Smooth muscle cell (in vitro differentiated cells): ENCODE results near the gene REEP1. TPM values are rescaled to one million over a fixed set of nuclear protein-coding genes. Genes with fewer than 3 reads are reported as not detected.

Experiments used
- DNase-seq: peaks from one replicate; lab custom pipeline; 2025; ENCODE audit not compliant: unreplicated experiment; lab: John Stamatoyannopoulos, UW
- H2AFZ ChIP-seq: fragments of 200-600 bp; sonication (generic); 2 replicates; pipeline ENCODE4 v1.6.0; 2016; ENCODE audit warnings: antibody characterized with exemption, low read depth, mild to moderate bottlenecking
- H3F3A ChIP-seq: fragments of 200-600 bp; sonication (generic); 2 replicates; pipeline ENCODE4 v1.6.0; 2017; ENCODE audit warnings: antibody characterized with exemption, low read depth
- H3K27ac ChIP-seq: fragments of 200-600 bp; sonication (generic); 2 replicates; pipeline ENCODE4 v1.5.1; 2016; ENCODE audit warnings: low read depth, mild to moderate bottlenecking
- H3K27me3 ChIP-seq: fragments of 200-600 bp; sonication (generic); 2 replicates; pipeline ENCODE4 v1.6.1; 2016; ENCODE audit warnings: low read depth, mild to moderate bottlenecking
- H3K36me3 ChIP-seq: fragments of 200-600 bp; sonication (generic); 2 replicates; pipeline ENCODE4 v1.5.1; 2016; ENCODE audit warnings: low read depth
- H3K4me1 ChIP-seq: fragments of 200-600 bp; sonication (generic); 2 replicates; pipeline ENCODE4 v1.5.1; 2016; ENCODE audit warnings: low read depth
- H3K4me2 ChIP-seq: fragments of 200-600 bp; sonication (generic); 2 replicates; pipeline ENCODE4 v1.6.0; 2016; ENCODE audit warnings: mild to moderate bottlenecking
- H3K4me3 ChIP-seq: fragments of 200-600 bp; sonication (generic); 2 replicates; pipeline ENCODE4 v1.5.1; 2016; ENCODE audit warnings: mild to moderate bottlenecking
- H3K79me2 ChIP-seq: fragments of 200-600 bp; sonication (generic); 2 replicates; pipeline ENCODE4 v1.6.0; 2016; ENCODE audit warnings: low read depth, mild to moderate bottlenecking
- H3K9ac ChIP-seq: fragments of 200-600 bp; sonication (generic); 2 replicates; pipeline ENCODE4 v1.6.0; 2016; ENCODE audit warnings: low read depth
- H3K9me3 ChIP-seq: fragments of 200-600 bp; sonication (generic); replicated peaks from 2 replicates; pipeline ENCODE4 v1.5.1; 2016; ENCODE audit warnings: low read depth
- H4K20me1 ChIP-seq: fragments of 200-600 bp; sonication (generic); 2 replicates; pipeline ENCODE4 v1.6.0; 2016; ENCODE audit warnings: low read depth
- WGBS: methylation state at CpG from one replicate; pipeline ENCODE4 v1.1.7; 2016; ENCODE audit warnings: low lambda C conversion rate; 5-methylcytosine and 5-hydroxymethylcytosine counted together
- polyA plus RNA-seq: library from polyadenylated mRNA; unstranded; fragments of >200 nt; fragmentation: Nextera tagmentation; extraction: Ambion mirVana; gene quantifications from 2 replicates; pipeline ENCODE4 v1.2.1, GENCODE V29; 2016
- total RNA-seq: library from RNA; depleted of rRNA; stranded (reverse); fragments of >200 nt; gene quantifications from 2 replicates; pipeline ENCODE4 v1.2.3, GENCODE V29; 2014
- TF ChIP-seq, protein P1 (sequence below): fragments of 200-600 bp; sonication (generic); IDR thresholded peaks from 2 replicates; pipeline ENCODE4 v1.5.1; 2017; ENCODE audit warnings: borderline replicate concordance, mild to moderate bottlenecking, antibody characterized with exemption; ENCODE audit not compliant: insufficient read depth, poor library complexity, severe bottlenecking

The REEP1 gene
- total and polyA plus RNA-seq, 2 experiments from 2014 or later, result not detected

GRCh38 chr2:86284987-86285386 is 52.4 kb downstream of the REEP1 start:
- no peak overlapping the region for H3K9ac ChIP-seq
- no peaks in the 10 kb centered on the region for H3K9me3 ChIP-seq
- H3K4me1 ChIP-seq, result peaks cover 10% of the 10 kb centered on the region
- no peak overlapping the region for H3K4me2 ChIP-seq
- WGBS, result 35% methylated on average over 3 of the region's 3 CpGs
- no peak overlapping the region for H3K4me3 ChIP-seq
- H2AFZ ChIP-seq, result no peak overlapping the region
- TF ChIP-seq, protein P1, sequence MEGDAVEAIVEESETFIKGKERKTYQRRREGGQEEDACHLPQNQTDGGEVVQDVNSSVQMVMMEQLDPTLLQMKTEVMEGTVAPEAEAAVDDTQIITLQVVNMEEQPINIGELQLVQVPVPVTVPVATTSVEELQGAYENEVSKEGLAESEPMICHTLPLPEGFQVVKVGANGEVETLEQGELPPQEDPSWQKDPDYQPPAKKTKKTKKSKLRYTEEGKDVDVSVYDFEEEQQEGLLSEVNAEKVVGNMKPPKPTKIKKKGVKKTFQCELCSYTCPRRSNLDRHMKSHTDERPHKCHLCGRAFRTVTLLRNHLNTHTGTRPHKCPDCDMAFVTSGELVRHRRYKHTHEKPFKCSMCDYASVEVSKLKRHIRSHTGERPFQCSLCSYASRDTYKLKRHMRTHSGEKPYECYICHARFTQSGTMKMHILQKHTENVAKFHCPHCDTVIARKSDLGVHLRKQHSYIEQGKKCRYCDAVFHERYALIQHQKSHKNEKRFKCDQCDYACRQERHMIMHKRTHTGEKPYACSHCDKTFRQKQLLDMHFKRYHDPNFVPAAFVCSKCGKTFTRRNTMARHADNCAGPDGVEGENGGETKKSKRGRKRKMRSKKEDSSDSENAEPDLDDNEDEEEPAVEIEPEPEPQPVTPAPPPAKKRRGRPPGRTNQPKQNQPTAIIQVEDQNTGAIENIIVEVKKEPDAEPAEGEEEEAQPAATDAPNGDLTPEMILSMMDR, result no peak
- H4K20me1 ChIP-seq, result no peaks in the 10 kb centered on the region
- H3F3A ChIP-seq, result peaks cover under 1% of the 10 kb centered on the region
- DNase-seq, result no peak
- no peaks in the 10 kb centered on the region for H3K27me3 ChIP-seq
- H3K79me2 ChIP-seq, result no peaks in the 10 kb centered on the region
- no peaks in the 10 kb centered on the region for H3K36me3 ChIP-seq
- H3K27ac ChIP-seq, result no peak overlapping the region

DNA sequence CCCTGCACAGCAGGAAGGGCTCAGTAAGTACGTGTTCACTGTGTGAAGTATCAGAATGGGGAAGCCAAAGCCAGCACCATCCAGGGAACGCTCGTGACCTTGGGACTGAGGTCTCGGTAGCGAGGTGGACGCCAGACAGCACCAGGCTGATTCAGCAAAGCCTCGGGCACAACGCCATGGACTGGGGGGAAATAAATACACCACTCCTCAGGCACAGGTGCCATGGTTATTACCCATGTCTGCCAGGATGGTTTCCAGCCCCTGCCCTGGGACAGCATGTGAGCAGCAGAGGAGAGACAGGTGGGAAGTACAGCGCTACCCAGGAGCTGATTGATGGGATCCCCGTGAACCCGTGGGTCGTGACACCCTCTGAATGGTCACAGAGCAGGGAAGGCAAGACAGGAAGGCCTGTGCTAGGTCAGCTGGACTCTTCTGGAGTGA is 53.0 kb downstream of the REEP1 start:
- Histone ChIP-seq H3K27me3 (no peaks in the 10 kb centered on the region), H3K4me3 (no peak overlapping the region), H3K4me2 (no peak overlapping the region), H3K9ac (no peak overlapping the region), H3K27ac (no peak overlapping the region), H4K20me1 (no peaks in the 10 kb centered on the region), H2AFZ (no peak overlapping the region), H3K36me3 (no peaks in the 10 kb centered on the region), H3F3A (peaks cover 4% of the 10 kb centered on the region), H3K4me1 (peaks cover 10% of the 10 kb centered on the region), H3K9me3 (no peaks in the 10 kb centered on the region), H3K79me2 (no peaks in the 10 kb centered on the region)
- TF ChIP-seq, protein P1, result no peak
- DNase-seq, result no peak
- 84% methylated on average over 12 of the region's 12 CpGs for WGBS

DNA sequence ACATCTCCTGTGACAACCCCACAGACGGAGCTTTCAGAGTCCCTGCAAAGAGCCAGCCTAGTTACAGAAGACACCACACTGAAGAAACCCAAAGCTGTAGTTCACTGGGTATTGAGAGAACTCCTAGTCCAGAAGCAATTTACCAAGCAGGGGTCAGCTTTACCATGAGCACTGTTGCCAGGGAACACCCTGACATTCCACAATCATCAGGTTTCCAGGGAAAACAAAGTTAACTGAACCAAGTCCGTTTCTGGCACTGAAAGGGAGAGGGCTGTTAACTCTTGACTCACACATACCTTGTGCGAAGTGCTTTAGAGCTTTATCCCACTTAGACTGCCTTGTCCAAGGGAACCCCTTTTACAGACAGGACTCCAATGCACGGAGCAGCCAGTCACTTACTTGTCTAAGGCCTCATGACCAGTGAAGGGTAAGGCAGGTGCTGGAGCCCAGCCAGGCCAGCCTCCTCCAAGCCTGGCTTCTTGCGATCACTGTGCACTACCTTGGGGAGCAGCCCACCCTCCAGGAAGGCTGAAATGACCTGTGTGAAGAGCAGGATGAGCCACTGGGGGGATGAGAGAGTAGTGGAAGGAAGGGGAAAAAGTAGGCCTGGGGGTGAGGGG is 53.9 kb downstream of the REEP1 start:
- Histone ChIP-seq H3K27ac (no peak overlapping the region), H4K20me1 (no peaks in the 10 kb centered on the region), H3K4me3 (no peak overlapping the region), H3F3A (peaks cover 4% of the 10 kb centered on the region), H3K4me2 (no peak overlapping the region), H3K9ac (no peak overlapping the region), H3K9me3 (no peaks in the 10 kb centered on the region), H3K4me1 (peaks cover 10% of the 10 kb centered on the region), H3K79me2 (no peaks in the 10 kb centered on the region), H2AFZ (no peak overlapping the region), H3K36me3 (no peaks in the 10 kb centered on the region), H3K27me3 (no peaks in the 10 kb centered on the region)
- TF ChIP-seq, protein P1, result no peak
- no peak for DNase-seq
- WGBS, result 90% methylated on average over 5 of the region's 5 CpGs
